G401 (cell line): ENCODE results near the gene SLC25A40. TPM values are rescaled to one million over a fixed set of nuclear protein-coding genes. Genes with fewer than 3 reads are reported as not detected.
"Not testable (repeated sequence)": the region's sequence is repeated elsewhere in the genome, so short reads cannot be mapped to it uniquely, and the experiment has no call there.

Source experiments
- DNase-seq: peaks from one replicate; pipeline ENCODE4 v3.0.0-alpha.2; 2015; ENCODE audit warnings: low spot score
- in situ Hi-C: cut with HindIII; loops from 2 replicates; pipeline ENCODE4 v1.10.0; 2016; ENCODE audit warnings: low sequenced_read_pairs, mixed read lengths
- total RNA-seq: library from RNA; depleted of rRNA; stranded (reverse); fragments of >200 nt; shearing (Covaris generic); gene quantifications from 2 replicates; pipeline ENCODE4 v1.2.3, GENCODE V29; 2014; rRNA removed

SLC25A40 gene, protein sequence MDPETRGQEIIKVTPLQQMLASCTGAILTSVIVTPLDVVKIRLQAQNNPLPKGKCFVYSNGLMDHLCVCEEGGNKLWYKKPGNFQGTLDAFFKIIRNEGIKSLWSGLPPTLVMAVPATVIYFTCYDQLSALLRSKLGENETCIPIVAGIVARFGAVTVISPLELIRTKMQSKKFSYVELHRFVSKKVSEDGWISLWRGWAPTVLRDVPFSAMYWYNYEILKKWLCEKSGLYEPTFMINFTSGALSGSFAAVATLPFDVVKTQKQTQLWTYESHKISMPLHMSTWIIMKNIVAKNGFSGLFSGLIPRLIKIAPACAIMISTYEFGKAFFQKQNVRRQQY
- 13.0 and 20.4 TPM in 2 replicates for total RNA-seq

DNA sequence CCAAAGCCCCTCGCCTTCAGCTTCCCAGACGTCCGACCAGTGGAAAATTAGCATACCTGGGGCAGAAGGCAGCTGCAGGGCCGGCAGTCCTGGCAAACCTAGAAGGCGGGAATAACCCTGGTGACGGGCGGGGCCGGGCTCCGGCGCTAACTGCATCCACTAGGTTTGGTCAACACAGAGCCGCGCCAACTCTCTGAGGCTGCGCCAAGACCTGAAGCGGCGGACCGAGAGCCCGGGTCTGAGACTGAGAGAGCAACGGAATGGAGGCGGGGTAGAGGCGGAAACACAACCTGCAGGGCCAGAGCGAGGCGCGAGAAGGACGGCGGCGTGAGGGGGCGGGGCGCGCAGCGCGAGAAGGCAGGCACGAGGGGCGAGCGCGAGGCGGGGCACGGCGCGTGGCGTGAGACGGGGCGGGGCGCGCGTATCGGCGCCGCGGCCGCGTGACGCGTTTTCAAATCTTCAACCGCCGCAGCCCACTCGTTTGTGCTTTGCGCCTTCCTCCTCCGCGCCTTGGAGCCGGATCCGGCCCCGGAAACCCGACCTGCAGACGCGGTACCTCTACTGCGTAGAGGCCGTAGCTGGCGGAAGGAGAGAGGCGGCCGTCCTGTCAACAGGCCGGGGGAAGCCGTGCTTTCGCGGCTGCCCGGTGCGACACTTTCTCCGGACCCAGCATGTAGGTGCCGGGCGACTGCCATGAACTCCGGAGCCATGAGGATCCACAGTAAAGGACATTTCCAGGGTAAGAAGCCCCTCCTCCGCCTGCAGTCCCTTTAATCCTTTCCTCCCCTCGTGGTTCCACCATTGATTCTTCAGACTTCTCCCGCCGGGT is at the start of gene SLC25A40, which contains the start of gene DBF4:
TSS of gene SLC25A40 (minus strand) at position 321 of the 829 bp plus-strand sequence. CDS start 17,633 bp downstream, outside the sequence.
TSS of gene DBF4 (plus strand) at position 454 of the 829 bp plus-strand sequence. CDS start at position 694, 240 bp downstream.
- in situ Hi-C loops, result no loop called here
- DNase-seq, result peak; percentile 93

DNA sequence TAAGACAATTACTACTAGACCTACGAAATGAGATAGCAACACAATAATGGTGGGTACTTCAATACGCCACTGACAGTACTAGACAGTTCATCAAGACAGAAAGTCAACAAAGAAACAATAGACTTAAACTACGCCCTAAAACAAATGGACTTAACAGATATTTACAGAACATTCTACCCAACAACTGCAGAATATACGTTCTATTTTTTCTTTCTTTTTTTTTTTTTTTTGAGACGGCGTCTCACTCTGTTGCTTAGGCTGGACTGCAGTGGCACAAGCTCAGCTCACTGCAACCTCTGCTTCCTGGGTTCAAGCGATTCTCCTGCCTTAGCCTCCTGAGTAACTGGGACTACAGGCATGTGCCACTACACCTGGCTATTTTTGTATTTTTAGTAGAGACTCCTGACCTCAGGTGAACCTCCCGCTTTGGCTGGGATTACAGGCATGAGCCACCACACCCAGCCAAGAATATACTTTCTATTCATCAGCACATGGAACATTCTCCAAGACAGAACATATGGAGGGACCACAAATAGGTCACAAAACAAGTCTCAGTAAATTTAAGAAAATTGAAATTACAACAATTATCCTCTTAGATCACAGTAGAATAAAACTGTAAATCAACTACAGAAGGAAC is 46.7 kb upstream of the SLC25A40 start:
- DNase-seq, result peak; percentile 89
- in situ Hi-C loops, result not testable (repeated sequence)

DNA sequence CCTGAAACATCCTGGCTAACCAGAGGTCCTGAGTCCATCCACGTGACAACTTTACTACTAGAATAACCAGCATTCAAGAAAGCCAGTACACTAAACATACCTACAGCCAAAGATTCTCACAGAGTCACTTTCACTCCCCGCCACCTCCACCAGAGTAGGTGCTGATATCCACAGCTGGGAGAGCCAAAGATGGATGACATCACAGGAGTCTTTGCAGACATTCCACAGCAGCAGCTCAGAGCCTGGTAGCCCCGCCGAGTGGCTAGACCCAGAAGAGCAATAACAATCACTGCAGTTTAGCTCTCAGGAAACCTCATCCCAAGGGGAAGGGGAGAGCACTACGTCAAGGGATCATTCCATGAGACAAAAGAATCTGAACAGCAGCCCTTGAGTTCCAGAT is 44.4 kb upstream of the SLC25A40 start:
- DNase-seq, result no peak
- in situ Hi-C loops, result no loop called here

DNA sequence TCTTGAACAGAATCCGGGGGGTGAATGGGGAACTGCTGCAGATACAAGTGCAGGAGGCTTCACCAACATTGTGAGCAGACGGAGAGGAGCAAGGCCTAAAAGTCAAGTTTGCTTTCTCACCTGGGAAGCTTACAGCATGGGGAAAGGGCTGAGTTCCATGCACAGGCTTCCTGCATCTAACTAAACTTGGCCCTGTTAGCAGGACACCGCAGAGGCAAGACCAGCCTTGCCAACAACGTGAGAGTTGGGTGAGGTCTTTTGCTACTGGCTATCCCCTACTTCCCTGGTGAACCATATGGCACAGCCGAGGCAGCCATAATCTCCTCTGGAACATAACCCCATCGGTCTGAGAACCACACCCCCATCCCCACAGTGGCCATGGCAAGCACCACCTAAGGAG is 43.7 kb upstream of the SLC25A40 start:
- DNase-seq, result peak; percentile 60
- in situ Hi-C loops, result no loop called here

DNA sequence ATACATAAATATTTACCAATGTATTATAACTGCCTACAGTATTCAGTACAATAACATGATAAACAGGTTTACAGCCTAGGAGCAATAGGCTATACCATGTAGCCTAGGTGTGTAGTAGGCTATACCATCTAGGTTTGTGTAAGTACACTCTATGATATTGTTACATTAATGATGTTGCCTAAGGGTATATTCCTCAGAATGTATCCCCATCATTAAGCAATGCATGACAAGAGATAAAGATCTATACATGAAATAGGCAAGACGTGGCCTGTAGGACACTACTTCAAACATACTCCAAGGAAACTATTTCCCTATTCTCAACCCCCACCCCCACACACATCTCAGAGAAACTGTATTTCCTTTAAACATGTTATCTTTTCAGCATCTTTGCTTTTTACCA is 42.6 kb upstream of the SLC25A40 start:
- DNase-seq, result no peak
- in situ Hi-C loops, result no loop called here

DNA sequence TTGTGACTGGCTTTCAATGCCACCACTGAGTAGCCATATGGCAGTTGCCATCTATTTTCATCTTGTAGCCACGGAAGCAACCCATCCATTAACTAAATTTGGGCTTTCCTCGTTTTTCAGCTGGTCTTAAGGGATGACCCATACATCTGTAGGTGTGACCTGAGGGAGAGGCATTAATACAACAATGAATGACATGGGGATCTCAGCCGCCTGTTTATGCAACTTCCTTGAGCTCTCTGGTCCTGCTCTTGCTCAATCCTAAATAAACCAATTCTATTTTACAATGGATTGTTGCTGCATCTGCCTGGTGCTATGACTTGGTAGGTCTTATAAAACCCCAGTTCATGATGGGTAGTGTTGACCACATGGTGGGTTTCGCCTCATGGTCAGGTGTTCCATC is 36.0 kb upstream of the SLC25A40 start:
- in situ Hi-C loops, result no loop called here

DNA sequence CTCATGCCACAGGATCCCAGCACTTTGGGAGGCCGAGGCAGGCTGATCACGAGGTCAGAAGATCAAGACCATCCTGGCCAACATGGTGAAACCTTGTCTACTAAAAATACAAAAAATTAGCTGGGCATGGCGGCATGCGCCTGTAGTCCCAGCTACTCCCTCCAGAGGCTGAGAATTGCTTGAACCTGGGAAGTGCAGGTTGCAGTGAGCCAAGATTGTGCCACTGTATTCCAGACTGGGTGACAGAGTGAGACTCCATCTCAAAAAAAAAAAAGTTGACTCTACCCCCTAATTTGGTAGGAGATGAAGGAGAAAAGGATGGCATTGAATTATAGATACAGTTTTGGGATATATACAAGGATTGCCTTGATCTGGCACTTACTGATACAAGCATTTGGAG is 32.7 kb upstream of the SLC25A40 start:
- DNase-seq, in situ Hi-C loops: not testable (repeated sequence)

More for the DNA sequence above, 36.0 kb upstream of the SLC25A40 start:
- no peak for DNase-seq

DNA sequence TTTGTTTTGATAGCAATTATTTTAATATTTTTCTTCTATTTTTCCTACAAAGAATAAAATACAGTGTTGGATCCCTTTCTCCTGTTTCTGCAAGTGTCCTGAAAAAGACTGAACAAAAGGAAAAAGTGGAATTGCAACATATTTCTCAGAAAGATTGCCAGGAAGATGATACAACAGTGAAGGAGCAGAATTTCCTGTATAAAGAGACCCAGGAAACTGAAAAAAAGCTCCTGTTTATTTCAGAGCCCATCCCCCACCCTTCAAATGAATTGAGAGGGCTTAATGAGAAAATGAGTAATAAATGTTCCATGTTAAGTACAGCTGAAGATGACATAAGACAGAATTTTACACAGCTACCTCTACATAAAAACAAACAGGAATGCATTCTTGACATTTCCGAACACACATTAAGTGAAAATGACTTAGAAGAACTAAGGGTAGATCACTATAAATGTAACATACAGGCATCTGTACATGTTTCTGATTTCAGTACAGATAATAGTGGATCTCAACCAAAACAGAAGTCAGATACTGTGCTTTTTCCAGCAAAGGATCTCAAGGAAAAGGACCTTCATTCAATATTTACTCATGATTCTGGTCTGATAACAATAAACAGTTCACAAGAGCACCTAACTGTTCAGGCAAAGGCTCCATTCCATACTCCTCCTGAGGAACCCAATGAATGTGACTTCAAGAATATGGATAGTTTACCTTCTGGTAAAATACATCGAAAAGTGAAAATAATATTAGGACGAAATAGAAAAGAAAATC is 31.2 kb upstream of the SLC25A40 start:
- DNase-seq, in situ Hi-C loops: not testable (repeated sequence)

DNA sequence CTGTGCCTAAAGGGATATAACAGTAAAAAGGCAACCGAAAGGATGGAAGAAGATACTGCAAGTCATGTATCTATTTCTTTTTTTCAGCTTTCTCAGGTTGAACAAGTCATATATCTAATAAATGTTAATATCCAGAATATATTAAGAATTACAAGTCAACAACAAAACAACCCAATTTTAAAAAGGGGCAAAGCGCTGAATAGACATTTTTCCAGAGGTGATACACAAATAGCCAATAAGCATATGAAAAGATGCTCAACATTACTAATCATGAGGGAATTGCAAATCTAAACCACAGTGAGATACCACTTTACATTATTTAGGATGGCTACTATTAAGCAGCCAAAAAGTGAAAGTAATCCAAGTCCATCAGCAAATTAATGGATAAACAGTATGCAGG is 23.1 kb upstream of the SLC25A40 start:
- in situ Hi-C loops, result no loop called here
- DNase-seq, result no peak

DNA sequence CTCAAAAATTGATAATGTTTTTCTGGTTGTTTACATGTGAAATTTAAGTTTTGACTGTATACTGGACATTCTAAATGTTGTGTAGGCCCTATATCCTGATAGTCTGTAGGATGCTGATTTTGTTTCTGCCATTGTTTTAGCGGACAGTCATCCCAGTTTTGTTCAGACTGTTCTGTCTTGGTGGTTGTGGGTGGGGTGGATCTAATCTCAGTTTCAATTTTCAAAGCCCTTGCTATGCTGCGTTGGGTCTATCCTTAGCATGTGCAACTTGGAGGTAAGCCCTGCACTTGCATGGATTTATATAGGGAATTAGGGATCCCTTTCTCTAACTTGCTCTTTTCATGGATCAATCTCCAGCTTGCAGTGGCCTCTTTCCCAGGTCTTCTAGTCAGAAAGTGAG is 19.2 kb upstream of the SLC25A40 start:
- DNase-seq, result no peak
- in situ Hi-C loops, result no loop called here

DNA sequence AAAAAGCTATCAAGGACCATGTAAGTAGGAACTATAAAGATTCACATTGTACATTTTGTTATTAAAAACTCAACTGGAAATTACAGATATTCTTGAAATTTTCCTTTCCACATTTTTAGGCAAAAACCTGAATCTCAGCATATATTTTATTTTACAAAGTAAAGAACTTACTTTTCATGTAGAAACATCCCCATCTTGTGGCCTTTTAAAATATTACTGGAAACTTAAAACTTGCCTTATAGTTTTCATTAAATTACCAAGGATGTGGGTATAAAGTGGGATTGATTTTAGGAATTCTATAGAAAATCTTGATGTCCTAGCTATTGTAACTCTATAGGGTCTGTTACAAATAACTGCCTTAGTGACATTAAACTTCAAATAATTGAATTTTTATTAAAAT is 10.7 kb upstream of the SLC25A40 start:
- in situ Hi-C loops, result no loop called here
- peak; percentile 35 for DNase-seq

DNA sequence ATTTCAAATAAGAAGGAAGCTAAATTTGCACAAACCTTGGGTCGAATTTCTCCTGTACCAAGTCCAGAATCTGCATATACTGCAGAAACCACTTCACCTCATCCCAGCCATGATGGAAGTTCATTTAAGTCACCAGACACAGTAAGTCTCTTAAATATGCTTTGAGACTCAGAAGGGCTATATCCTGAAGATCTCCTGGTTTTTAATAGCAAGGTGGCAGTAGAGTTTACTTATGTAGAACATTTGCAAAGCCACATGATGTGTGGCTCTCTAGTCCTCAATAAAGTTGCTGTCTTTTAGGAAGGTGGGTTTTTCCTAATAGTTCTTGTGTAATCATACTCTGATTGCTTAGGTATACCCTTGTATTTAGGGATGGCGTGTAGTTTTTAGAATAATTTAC is 8.9 kb upstream of the SLC25A40 start:
- in situ Hi-C loops, result no loop called here

DNA sequence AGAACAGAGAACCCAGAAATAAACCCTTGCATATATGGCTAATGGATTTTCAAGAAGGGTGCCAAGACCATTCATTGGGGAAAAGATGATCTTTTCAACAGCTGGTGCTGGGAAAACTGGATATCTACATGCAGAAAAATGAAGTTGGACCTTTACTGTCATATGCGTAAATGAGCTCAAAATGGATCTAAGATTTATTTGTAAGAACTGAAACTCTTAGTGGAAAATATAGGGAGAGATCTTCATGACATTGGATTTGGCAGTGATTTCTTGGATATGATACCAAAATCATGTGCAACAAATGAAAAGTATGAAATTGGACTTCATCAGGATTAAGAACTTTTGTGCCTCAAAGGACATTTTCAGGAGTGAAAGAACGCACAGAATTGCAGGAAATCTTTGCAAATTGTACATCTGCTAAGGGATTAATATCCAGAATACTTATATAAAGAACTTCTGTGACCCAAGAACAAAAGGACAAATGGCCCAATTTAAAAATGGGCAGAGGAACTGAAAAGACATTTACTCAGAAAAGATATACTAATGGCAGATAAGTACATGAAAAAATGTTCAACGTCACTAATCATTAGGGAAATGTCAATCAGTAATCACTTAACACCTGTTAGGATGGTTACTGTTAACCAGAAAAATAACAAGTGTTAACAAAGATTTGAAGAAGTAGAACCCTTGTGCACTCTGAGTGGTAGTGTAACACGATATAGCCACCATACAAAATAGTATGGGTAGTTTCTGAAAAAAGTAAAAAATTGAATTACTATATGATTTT is 6.2 kb upstream of the SLC25A40 start:
- DNase-seq, result no peak
- in situ Hi-C loops, result no loop called here

More for the DNA sequence above, 8.9 kb upstream of the SLC25A40 start:
- DNase-seq, result no peak

DNA sequence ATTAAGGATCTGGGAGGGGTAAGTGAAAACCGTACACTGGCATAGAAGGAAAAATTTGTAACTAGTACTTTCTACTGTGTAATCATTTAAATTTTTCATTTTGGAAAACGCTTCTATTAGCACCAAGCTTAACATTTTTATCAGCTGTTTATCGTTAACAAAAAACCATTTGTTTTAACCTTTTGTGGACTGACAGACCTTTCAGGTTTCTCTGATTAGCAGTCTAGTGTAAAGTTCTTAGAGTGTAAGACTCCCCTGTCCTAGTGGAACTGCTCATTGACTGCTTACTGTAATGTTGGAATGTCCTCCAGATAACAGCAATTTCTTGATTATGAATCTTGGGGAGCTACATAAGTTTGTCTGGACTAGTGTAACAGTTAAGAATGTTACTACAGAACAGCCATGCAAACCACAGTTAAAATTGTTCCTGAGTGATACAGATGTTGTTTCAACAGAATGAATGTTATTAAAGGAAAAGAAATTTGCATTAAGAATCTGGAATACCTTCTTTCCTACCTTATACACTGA is 2.1 kb upstream of the SLC25A40 start:
- in situ Hi-C loops, result no loop called here

DNA sequence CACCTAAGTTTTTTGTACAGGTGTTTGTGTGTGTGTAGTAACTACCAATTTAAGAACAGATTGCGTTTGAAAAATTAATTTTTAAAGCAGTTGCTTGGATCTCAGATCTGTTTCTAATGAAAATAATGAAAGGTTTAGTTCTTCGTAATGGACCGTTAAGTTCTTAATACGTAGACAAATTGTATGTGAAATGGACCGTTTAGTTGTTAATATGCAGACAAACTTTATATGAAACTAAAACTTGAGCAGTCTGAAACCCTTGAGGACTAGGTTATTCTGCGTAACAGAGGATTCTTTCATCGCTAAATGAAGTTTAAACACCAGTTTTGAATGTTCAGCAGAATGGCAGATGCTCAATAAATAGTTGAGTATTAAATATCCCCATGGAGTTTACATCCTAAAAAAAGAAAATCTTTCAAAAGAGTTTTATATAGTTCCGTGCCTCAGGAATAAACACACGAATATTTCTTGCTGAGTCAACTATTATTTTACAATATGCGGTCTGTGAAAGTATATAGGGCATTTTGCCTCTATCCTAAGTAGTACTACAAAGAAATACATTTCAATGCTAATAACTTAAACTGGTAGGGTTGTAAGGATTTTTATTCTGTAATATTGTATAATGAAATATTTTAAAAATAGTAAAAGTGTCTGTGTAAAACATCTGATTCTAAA is 1.3 kb upstream of the SLC25A40 start:
- in situ Hi-C loops, result no loop called here
- no peak for DNase-seq

More for the DNA sequence above, 2.1 kb upstream of the SLC25A40 start:
- no peak for DNase-seq

DNA sequence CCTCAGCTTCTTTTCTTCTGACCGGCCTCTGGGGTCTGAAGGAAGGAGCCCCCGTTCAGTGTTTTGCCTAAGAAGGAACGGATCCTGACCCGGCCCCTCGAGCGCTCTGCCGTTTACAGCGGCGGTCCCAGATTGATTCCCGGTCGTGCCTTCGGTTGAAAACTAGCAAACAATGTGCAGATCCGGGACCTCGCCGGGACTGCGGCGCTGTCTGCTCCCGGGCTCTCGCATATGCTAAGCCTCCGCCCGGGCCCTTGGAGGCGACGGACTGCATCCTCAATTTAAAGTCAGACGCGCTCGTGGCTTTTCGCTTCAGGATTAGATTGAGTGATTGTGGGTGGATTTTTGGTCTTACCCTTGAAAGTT is 692 bp upstream of the SLC25A40 start:
- in situ Hi-C loops, result no loop called here
- DNase-seq, result peak; percentile 56

DNA sequence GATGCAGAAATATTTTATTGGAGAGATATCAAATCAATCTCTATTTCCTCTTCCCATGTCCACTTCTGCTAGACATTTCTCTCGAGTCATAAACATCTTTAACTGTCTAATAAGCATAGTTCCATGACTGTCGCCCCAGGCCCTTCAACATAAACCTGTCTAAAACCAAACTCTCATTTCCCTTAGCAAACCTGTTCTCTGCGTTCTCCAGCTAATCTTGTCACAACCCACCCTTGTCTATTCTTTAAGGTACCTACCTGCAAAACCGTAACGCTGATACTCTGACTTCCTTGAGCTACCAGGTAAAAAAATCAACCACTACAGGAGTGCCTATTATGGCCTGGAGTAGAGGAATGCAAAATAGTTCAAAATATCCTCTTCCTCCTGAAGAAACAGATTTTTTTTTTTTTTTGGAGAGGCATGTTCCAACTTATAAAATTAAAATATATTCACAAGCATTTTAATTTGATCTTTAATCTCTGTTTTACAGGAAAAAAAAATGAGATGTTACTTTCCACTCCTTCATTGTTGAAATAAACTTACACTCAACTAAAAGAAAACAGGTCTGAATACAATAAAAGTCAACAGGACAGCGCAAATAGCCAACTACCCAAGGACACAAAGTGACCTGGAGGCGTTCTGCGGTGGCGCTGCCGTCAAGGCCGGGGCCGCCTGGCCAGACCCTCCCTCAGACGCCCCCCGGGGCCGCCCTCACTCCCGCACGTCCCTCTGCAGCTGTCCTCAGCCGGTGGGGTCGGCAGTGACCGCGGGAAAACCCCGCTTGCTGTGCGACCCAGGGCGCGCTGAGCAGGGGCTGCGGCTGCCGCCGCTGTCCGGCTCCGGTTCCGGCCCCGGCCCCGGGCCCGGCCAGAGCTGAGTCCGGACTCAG is 765 bp downstream of the SLC25A40 start:
- in situ Hi-C loops, result no loop called here

More for the DNA sequence above, 765 bp downstream of the SLC25A40 start:
- peak; percentile 51 for DNase-seq
